Thyroid gland (tissue), 4 donors: ENCODE data around the gene OSBPL5.

Experiments
- CTCF ChIP-seq, 6 experiments: fragments of 200-600 bp in 3 of 6; fragments of 450-650 bp in 3 of 6; sonication (generic) in 3 of 6; IDR thresholded peaks; one replicate each; pipeline ENCODE4 v1.5.1; 2016 to 2019; ENCODE audit warnings: antibody characterized with exemption in 6 of 6, mild to moderate bottlenecking in 2 of 6, inconsistent platforms in 1 of 6, moderate library complexity in 1 of 6
- POLR2A ChIP-seq, 2 donors: fragments of 450-650 bp; IDR thresholded peaks; one replicate each; pipeline ENCODE4 v1.6.1; 2017; ENCODE audit warnings: antibody characterized with exemption in 2 of 2, mild to moderate bottlenecking in 2 of 2, moderate library complexity in 1 of 2

GRCh38 chr11:3201112-3201581 lies 36.0 kb upstream of the OSBPL5 start:
- TF ChIP-seq CTCF (IDR thresholded peaks at IDR 0.05), result no peak
- no peak for TF ChIP-seq POLR2A (IDR thresholded peaks at IDR 0.05)
